HL-60 (cell line): Measurements from ENCODE around the gene CMYA5.

ENCODE experiments used
- CTCF ChIP-seq: IDR thresholded peaks from one replicate; pipeline ENCODE4 v1.5.1; 2011; ENCODE audit warnings: low read length, control low read depth, inconsistent platforms; ENCODE audit not compliant: insufficient read depth
- GABPA ChIP-seq: IDR thresholded peaks from 2 replicates; pipeline ENCODE4 v1.6.1; 2012; ENCODE audit warnings: low read depth
- POLR2AphosphoS5 ChIP-seq: IDR thresholded peaks from 2 replicates; pipeline ENCODE4 v1.6.1; 2012; ENCODE audit warnings: low read depth
- TF ChIP-seq, protein P1 (sequence below): IDR thresholded peaks from 2 replicates; pipeline ENCODE4 v1.6.1; 2012; ENCODE audit warnings: low read depth; ENCODE audit not compliant: insufficient replicate concordance

DNA sequence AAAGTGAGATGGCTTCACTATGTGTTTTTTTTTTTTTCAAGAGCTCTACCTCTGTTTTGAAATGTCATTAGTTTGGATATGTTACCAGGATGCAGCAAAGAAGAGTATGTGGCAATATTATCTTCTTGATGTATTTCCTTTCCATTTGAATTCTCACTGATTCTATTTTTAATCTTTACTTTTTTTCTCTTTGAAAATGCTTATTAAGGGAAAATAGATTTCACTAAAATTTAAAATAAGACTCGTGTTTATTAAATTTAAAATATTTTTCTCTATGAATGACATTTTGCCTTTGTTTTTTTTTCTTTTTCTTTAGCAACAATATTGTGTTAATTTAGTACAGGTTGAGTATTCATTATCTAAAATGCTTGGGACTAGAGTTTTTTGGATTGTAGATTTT is 48.2 kb upstream of the CMYA5 start:
- no peak for TF ChIP-seq CTCF
- TF ChIP-seq, protein P1, sequence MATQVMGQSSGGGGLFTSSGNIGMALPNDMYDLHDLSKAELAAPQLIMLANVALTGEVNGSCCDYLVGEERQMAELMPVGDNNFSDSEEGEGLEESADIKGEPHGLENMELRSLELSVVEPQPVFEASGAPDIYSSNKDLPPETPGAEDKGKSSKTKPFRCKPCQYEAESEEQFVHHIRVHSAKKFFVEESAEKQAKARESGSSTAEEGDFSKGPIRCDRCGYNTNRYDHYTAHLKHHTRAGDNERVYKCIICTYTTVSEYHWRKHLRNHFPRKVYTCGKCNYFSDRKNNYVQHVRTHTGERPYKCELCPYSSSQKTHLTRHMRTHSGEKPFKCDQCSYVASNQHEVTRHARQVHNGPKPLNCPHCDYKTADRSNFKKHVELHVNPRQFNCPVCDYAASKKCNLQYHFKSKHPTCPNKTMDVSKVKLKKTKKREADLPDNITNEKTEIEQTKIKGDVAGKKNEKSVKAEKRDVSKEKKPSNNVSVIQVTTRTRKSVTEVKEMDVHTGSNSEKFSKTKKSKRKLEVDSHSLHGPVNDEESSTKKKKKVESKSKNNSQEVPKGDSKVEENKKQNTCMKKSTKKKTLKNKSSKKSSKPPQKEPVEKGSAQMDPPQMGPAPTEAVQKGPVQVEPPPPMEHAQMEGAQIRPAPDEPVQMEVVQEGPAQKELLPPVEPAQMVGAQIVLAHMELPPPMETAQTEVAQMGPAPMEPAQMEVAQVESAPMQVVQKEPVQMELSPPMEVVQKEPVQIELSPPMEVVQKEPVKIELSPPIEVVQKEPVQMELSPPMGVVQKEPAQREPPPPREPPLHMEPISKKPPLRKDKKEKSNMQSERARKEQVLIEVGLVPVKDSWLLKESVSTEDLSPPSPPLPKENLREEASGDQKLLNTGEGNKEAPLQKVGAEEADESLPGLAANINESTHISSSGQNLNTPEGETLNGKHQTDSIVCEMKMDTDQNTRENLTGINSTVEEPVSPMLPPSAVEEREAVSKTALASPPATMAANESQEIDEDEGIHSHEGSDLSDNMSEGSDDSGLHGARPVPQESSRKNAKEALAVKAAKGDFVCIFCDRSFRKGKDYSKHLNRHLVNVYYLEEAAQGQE: no peak
- no peak for TF ChIP-seq POLR2AphosphoS5
- TF ChIP-seq GABPA: no peak
